A549 (cell line): ENCODE results near the gene OR2L3.

Experiments used
- ESRRA ChIP-seq: fragments of 150-350 bp; IDR thresholded peaks from 2 replicates; pipeline ENCODE4 v1.6.1; 2014; ENCODE audit warnings: mild to moderate bottlenecking, low read length, borderline replicate concordance
- MAZ ChIP-seq: fragments of 150-350 bp; IDR thresholded peaks from 2 replicates; pipeline ENCODE4 v1.6.1; 2014; ENCODE audit warnings: antibody characterized with exemption, low read depth, low read length, borderline replicate concordance
- POLR2A ChIP-seq: IDR thresholded peaks from 2 replicates; pipeline ENCODE4 v1.6.1; 2012; ENCODE audit warnings: mild to moderate bottlenecking, low read length
- RAD21 ChIP-seq, 2 experiments: fragments of >200 bp in 1 of 2; sonication (Bioruptor Twin) in 1 of 2; formaldehyde crosslinking in 1 of 2; IDR thresholded peaks in 1 of 2; conservative IDR thresholded peaks in 1 of 2; 2 replicates in 1 of 2; 3 replicates in 1 of 2; pipeline ENCODE4 v1.6.1; 2012 to 2018; ENCODE audit warnings: inconsistent platforms in 1 of 2
- RCOR1 ChIP-seq: fragments of 150-350 bp; IDR thresholded peaks from 2 replicates; pipeline ENCODE4 v1.6.1; 2014; ENCODE audit warnings: antibody characterized with exemption, low read length, low read depth
- RFX5 ChIP-seq: fragments of 450-650 bp; IDR thresholded peaks from 2 replicates; pipeline ENCODE4 v1.7.1; 2014; ENCODE audit warnings: antibody characterized with exemption, mild to moderate bottlenecking, moderate library complexity
- TF ChIP-seq, protein P1 (sequence below): fragments of >200 bp; sonication (Bioruptor Twin); formaldehyde crosslinking; IDR thresholded peaks from 3 replicates; pipeline ENCODE4 v1.5.1; 2016
- TF ChIP-seq, protein P2 (sequence below): fragments of 200-600 bp; sonication (generic); IDR thresholded peaks from 2 replicates; pipeline ENCODE4 v1.6.1; 2016; ENCODE audit warnings: antibody characterized with exemption, mild to moderate bottlenecking, moderate library complexity

DNA sequence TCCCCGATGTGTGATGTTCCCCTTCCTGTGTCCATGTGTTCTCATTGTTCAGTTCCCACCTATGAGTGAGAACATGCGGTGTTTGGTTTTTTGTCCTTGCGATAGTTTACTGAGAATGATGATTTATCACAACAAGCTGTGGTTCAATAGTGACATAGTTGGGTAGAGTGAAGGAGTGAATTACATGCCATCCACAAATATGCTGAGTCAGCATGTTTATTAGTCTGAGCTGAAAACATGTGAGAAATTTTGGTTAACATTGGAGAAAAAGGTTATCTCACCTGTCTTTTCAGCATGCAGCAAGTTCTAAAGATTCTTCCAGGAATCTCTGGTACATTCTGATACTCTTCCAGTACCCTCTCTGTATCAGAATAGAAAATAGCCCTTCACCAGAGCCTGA is 19.0 kb downstream of the OR2L3 start:
- TF ChIP-seq, protein P1, sequence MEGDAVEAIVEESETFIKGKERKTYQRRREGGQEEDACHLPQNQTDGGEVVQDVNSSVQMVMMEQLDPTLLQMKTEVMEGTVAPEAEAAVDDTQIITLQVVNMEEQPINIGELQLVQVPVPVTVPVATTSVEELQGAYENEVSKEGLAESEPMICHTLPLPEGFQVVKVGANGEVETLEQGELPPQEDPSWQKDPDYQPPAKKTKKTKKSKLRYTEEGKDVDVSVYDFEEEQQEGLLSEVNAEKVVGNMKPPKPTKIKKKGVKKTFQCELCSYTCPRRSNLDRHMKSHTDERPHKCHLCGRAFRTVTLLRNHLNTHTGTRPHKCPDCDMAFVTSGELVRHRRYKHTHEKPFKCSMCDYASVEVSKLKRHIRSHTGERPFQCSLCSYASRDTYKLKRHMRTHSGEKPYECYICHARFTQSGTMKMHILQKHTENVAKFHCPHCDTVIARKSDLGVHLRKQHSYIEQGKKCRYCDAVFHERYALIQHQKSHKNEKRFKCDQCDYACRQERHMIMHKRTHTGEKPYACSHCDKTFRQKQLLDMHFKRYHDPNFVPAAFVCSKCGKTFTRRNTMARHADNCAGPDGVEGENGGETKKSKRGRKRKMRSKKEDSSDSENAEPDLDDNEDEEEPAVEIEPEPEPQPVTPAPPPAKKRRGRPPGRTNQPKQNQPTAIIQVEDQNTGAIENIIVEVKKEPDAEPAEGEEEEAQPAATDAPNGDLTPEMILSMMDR = no peak
- TF ChIP-seq POLR2A = no peak
- TF ChIP-seq RAD21 (conservative IDR thresholded peaks at IDR 0.05 in 1 of 2, IDR thresholded peaks at IDR 0.05 in 1 of 2) = no peak
- no peak for TF ChIP-seq MAZ
- no peak for TF ChIP-seq RCOR1
- TF ChIP-seq, protein P2, sequence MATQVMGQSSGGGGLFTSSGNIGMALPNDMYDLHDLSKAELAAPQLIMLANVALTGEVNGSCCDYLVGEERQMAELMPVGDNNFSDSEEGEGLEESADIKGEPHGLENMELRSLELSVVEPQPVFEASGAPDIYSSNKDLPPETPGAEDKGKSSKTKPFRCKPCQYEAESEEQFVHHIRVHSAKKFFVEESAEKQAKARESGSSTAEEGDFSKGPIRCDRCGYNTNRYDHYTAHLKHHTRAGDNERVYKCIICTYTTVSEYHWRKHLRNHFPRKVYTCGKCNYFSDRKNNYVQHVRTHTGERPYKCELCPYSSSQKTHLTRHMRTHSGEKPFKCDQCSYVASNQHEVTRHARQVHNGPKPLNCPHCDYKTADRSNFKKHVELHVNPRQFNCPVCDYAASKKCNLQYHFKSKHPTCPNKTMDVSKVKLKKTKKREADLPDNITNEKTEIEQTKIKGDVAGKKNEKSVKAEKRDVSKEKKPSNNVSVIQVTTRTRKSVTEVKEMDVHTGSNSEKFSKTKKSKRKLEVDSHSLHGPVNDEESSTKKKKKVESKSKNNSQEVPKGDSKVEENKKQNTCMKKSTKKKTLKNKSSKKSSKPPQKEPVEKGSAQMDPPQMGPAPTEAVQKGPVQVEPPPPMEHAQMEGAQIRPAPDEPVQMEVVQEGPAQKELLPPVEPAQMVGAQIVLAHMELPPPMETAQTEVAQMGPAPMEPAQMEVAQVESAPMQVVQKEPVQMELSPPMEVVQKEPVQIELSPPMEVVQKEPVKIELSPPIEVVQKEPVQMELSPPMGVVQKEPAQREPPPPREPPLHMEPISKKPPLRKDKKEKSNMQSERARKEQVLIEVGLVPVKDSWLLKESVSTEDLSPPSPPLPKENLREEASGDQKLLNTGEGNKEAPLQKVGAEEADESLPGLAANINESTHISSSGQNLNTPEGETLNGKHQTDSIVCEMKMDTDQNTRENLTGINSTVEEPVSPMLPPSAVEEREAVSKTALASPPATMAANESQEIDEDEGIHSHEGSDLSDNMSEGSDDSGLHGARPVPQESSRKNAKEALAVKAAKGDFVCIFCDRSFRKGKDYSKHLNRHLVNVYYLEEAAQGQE = no peak
- TF ChIP-seq ESRRA = no peak
- TF ChIP-seq RFX5 = no peak
